H9 (cell line): ENCODE measurements around the gene IGFBP7. TPM values are rescaled to one million over a fixed set of nuclear protein-coding genes. Genes with fewer than 3 reads are reported as not detected.

Experiments
- DNase-seq: peaks from one replicate; pipeline ENCODE4 v3.0.0-alpha.2; 2017
- H2AFZ ChIP-seq: one replicate; pipeline ENCODE4 v1.6.1; 2013; ENCODE audit warnings: mild to moderate bottlenecking, low read length, control low read depth, moderate library complexity
- H2AK5ac ChIP-seq: 2 replicates; pipeline ENCODE4 v1.6.1; 2013; ENCODE audit warnings: low read length, control low read depth, mixed read lengths; ENCODE audit not compliant: insufficient read length
- H2BK120ac ChIP-seq: one replicate; pipeline ENCODE4 v1.6.1; 2013; ENCODE audit warnings: low read depth, mild to moderate bottlenecking, low read length, control low read depth, inconsistent platforms; ENCODE audit not compliant: poor library complexity, severe bottlenecking
- H2BK12ac ChIP-seq: 2 replicates; pipeline ENCODE4 v1.6.1; 2013; ENCODE audit warnings: low read length, control low read depth, mixed read lengths, low read depth; ENCODE audit not compliant: insufficient read length
- H2BK15ac ChIP-seq: 2 replicates; pipeline ENCODE4 v1.6.1; 2013; ENCODE audit warnings: low read depth, low read length, control low read depth
- H2BK20ac ChIP-seq: one replicate; pipeline ENCODE4 v1.6.1; 2013; ENCODE audit warnings: low read depth, mild to moderate bottlenecking, low read length, control low read depth, inconsistent platforms; ENCODE audit not compliant: poor library complexity, severe bottlenecking
- H2BK5ac ChIP-seq: 2 replicates; pipeline ENCODE4 v1.6.1; 2013; ENCODE audit warnings: low read length, control low read depth, mixed read lengths; ENCODE audit not compliant: insufficient read length
- H3K14ac ChIP-seq: 2 replicates; pipeline ENCODE4 v1.6.1; 2013; ENCODE audit warnings: low read length, control low read depth; ENCODE audit not compliant: insufficient read depth
- H3K18ac ChIP-seq: 2 replicates; pipeline ENCODE4 v1.6.1; 2013; ENCODE audit warnings: low read depth, mild to moderate bottlenecking, mixed read lengths, low read length, control low read depth; ENCODE audit not compliant: insufficient read length
- H3K23ac ChIP-seq: 2 replicates; pipeline ENCODE4 v1.6.1; 2013; ENCODE audit warnings: low read length, control low read depth, mixed read lengths, low read depth; ENCODE audit not compliant: insufficient read length
- H3K23me2 ChIP-seq: 2 replicates; pipeline ENCODE4 v1.6.1; 2013; ENCODE audit warnings: low read depth, mild to moderate bottlenecking, mixed read lengths, low read length, control low read depth; ENCODE audit not compliant: insufficient read length, poor library complexity, severe bottlenecking
- H3K27ac ChIP-seq: 2 replicates; pipeline ENCODE4 v1.5.1; 2013; ENCODE audit warnings: low read length, control low read depth, mixed read lengths, low read depth; ENCODE audit not compliant: insufficient read length
- H3K27me3 ChIP-seq: 2 replicates; pipeline ENCODE4 v1.6.1; 2013; ENCODE audit warnings: low read length, control low read depth, inconsistent platforms; ENCODE audit not compliant: insufficient read depth
- H3K4ac ChIP-seq: 2 replicates; pipeline ENCODE4 v1.6.1; 2013; ENCODE audit warnings: low read depth, mild to moderate bottlenecking, control low read depth, inconsistent platforms, low read length, moderate library complexity
- H3K4me1 ChIP-seq: 2 replicates; pipeline ENCODE4 v1.6.1; 2013; ENCODE audit warnings: low read length, control low read depth, inconsistent platforms; ENCODE audit not compliant: insufficient read depth
- H3K4me2 ChIP-seq: 2 replicates; pipeline ENCODE4 v1.6.1; 2013; ENCODE audit warnings: low read length, control low read depth, mixed read lengths; ENCODE audit not compliant: insufficient read length, insufficient read depth
- H3K56ac ChIP-seq: 2 replicates; pipeline ENCODE4 v1.6.1; 2013; ENCODE audit warnings: low read depth, mild to moderate bottlenecking, mixed read lengths, low read length, control low read depth; ENCODE audit not compliant: insufficient read length
- H3K79me1 ChIP-seq: 2 replicates; pipeline ENCODE4 v1.6.1; 2013; ENCODE audit warnings: low read depth, mild to moderate bottlenecking, moderate library complexity, low read length, control low read depth, inconsistent platforms; ENCODE audit not compliant: insufficient read depth, poor library complexity, severe bottlenecking
- H3K79me2 ChIP-seq: 2 replicates; pipeline ENCODE4 v1.6.1; 2013; ENCODE audit warnings: low read length, control low read depth, inconsistent platforms; ENCODE audit not compliant: insufficient read depth
- H3K9ac ChIP-seq: 2 replicates; pipeline ENCODE4 v1.6.1; 2013; ENCODE audit warnings: low read length, control low read depth, mixed read lengths; ENCODE audit not compliant: insufficient read length; ENCODE audit errors: extremely low read depth
- H3K9me3 ChIP-seq: one replicate; pipeline ENCODE4 v1.6.1; 2013; ENCODE audit warnings: low read depth, low read length, inconsistent platforms; ENCODE audit not compliant: control insufficient read depth
- H3T11ph ChIP-seq: one replicate; pipeline ENCODE4 v1.6.1; 2013; ENCODE audit warnings: mild to moderate bottlenecking, low read length, control low read depth, inconsistent platforms
- H4K20me1 ChIP-seq: one replicate; pipeline ENCODE4 v1.6.1; 2013; ENCODE audit not compliant: control insufficient read depth, insufficient read length, insufficient read depth
- H4K5ac ChIP-seq: 2 replicates; pipeline ENCODE4 v1.6.1; 2013; ENCODE audit warnings: low read depth, mild to moderate bottlenecking, mixed read lengths, low read length, control low read depth; ENCODE audit not compliant: insufficient read length
- H4K8ac ChIP-seq: replicated peaks from 2 replicates; pipeline ENCODE4 v1.6.1; 2013; ENCODE audit warnings: low read length, control low read depth, mixed read lengths, low read depth; ENCODE audit not compliant: insufficient read length
- H4K91ac ChIP-seq: 2 replicates; pipeline ENCODE4 v1.6.1; 2013; ENCODE audit warnings: low read depth, mild to moderate bottlenecking, moderate library complexity, mixed read lengths, low read length, control low read depth; ENCODE audit not compliant: insufficient read length
- H3K27ac Mint-ChIP-seq, 3 experiments: 2 replicates in 2 of 3; 3 replicates in 1 of 3; pipeline ENCODE4 v1.8.0; 2020 to 2021; ENCODE audit warnings: mixed read lengths in 3 of 3, mild to moderate bottlenecking in 1 of 3, moderate library complexity in 1 of 3
- H3K27me3 Mint-ChIP-seq: 2 replicates; pipeline ENCODE4 v1.8.0; 2021; ENCODE audit warnings: low read depth, mild to moderate bottlenecking, moderate library complexity, mixed read lengths
- H3K36me3 Mint-ChIP-seq, 3 experiments: 2 replicates in 2 of 3; 3 replicates in 1 of 3; pipeline ENCODE4 v1.8.0; 2020 to 2021; ENCODE audit warnings: low read depth in 3 of 3, mixed read lengths in 3 of 3; ENCODE audit not compliant: insufficient read depth in 1 of 3
- H3K4me1 Mint-ChIP-seq, 2 experiments: 2 replicates each; pipeline ENCODE4 v1.8.0; 2020; ENCODE audit warnings: mixed read lengths in 2 of 2
- H3K4me3 Mint-ChIP-seq, 2 experiments: 2 replicates in 1 of 2; 3 replicates in 1 of 2; pipeline ENCODE4 v1.8.0; 2020 to 2021; ENCODE audit warnings: mild to moderate bottlenecking in 2 of 2, mixed read lengths in 2 of 2, moderate library complexity in 1 of 2
- H3K9me3 Mint-ChIP-seq, 2 experiments: 2 replicates in 1 of 2; 3 replicates in 1 of 2; pipeline ENCODE4 v1.8.0; 2020; ENCODE audit warnings: mild to moderate bottlenecking in 2 of 2, mixed read lengths in 2 of 2, moderate library complexity in 1 of 2
- CTCF ChIP-seq: fragments of 200-600 bp; sonication (generic); conservative IDR thresholded peaks from 3 replicates; pipeline ENCODE4 v1.8.0; 2021; ENCODE audit warnings: antibody characterized with exemption, mild to moderate bottlenecking
- WGBS: extraction: QIAGEN DNeasy Blood & Tissue Kit; methylation state at CpG from one replicate; pipeline ENCODE4 v1.1.7; 2013; ENCODE audit warnings: missing lambda C conversion rate, low lambda C conversion rate, mixed read lengths; ENCODE audit not compliant: insufficient read length; ENCODE audit errors: extremely low coverage; 5-methylcytosine and 5-hydroxymethylcytosine counted together
- long read RNA-seq: library from polyadenylated mRNA; unstranded; transcript quantifications from one replicate; pipeline ENCODE4 v2.0.0, GENCODE V29; 2020
- total RNA-seq: library from RNA; stranded (reverse); gene quantifications from 2 replicates; pipeline ENCODE4 v1.2.1, GENCODE V29; 2021

IGFBP7 gene
- total RNA-seq, result 0.37 and 0.42 TPM in 2 replicates
- long read RNA-seq, result 0 reads

GRCh38 chr4:57109847-57110639, at the start of gene IGFBP7:
Gene IGFBP7 (minus strand): TSS chr4:57110385. CDS start chr4:57110351, 34 bp downstream.
- H2AK5ac ChIP-seq, result no peak within 1 kb of the TSS
- H2BK5ac ChIP-seq, result no peak within 1 kb of the TSS
- no CpG with 5 or more reads among the region's 101 CpGs for WGBS
- Mint-ChIP-seq H3K27me3 (peaks cover 83% of the 10 kb centered on the region), H3K4me3 (peak within 1 kb of the TSS; percentile 77 to 87), H3K9me3 (no peaks in the 10 kb centered on the region; a peak in 1 of 5 replicates), H3K27ac (0 out of 7 replicates have a peak within 1 kb of the TSS, but pooled peaks of 1 of the 3 experiments have one; percentile 49), H3K4me1 (peaks cover 16 to 22% of the 10 kb centered on the region in 2 experiments), H3K36me3 (no peaks in the 10 kb centered on the region; a peak in 1 of 7 replicates)
- H2BK12ac ChIP-seq, result no peak within 1 kb of the TSS
- H3K56ac ChIP-seq, result no peak within 1 kb of the TSS
- peaks cover 11% of the 10 kb centered on the region; the same call in 1 of the 2 replicates for H3K27me3 ChIP-seq
- no peak within 1 kb of the TSS for H4K5ac ChIP-seq
- H3K79me1 ChIP-seq, result no peaks in the 10 kb centered on the region
- no peak within 1 kb of the TSS for H3K27ac ChIP-seq
- DNase-seq, result no peak
- H3K4me2 ChIP-seq, result peak within 1 kb of the TSS; percentile 70
- no peak within 1 kb of the TSS for H4K91ac ChIP-seq
- H2BK120ac ChIP-seq, result no peak within 1 kb of the TSS
- no peaks in the 10 kb centered on the region for H4K20me1 ChIP-seq
- no peak within 1 kb of the TSS for H3K4ac ChIP-seq
- no peak for TF ChIP-seq CTCF
- H3K14ac ChIP-seq, result peak within 1 kb of the TSS; percentile 50
- no peaks in the 10 kb centered on the region for H3K9me3 ChIP-seq
- no peak within 1 kb of the TSS for H3T11ph ChIP-seq
- no peak within 1 kb of the TSS for H3K9ac ChIP-seq
- no peak within 1 kb of the TSS for H4K8ac ChIP-seq
- H3K23me2 ChIP-seq, result peaks cover 6% of the 10 kb centered on the region
- H3K4me1 ChIP-seq, result no peaks in the 10 kb centered on the region; the same call in 1 of the 2 replicates
- peak within 1 kb of the TSS; percentile 87 for H2AFZ ChIP-seq
- no peak within 1 kb of the TSS for H2BK15ac ChIP-seq
- no peak within 1 kb of the TSS for H2BK20ac ChIP-seq
- no peaks in the 10 kb centered on the region for H3K79me2 ChIP-seq
- no peak within 1 kb of the TSS for H3K18ac ChIP-seq
- no peak within 1 kb of the TSS for H3K23ac ChIP-seq
